T follicular helper cell (primary cell): ENCODE results near the gene CDH13.

Experiments used
- DNase-seq: peaks from one replicate; pipeline ENCODE4 v3.0.0-alpha.2; 2020; ENCODE audit warnings: low read depth

Gene CDH13

DNA sequence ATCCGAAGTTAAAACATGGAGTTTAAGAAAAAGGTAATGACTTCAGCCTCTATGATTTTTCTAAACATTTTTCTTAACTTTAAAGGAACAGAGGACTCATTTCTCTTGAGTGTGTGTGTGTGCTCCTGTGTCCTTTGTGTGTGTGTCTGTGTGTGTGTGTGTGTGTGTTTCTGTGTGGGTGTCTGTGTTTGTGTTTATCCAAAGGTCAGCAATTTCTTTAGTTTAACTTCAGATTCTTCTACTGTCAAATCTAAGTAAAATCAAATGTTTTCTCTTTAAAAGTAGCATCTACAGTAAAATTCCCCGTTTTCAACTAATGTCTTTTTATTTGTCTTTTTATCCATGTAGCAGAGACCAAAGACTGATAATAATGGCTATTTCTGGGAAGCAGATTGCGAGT lies 1212.8 kb downstream of the CDH13 start:
- DNase-seq = no peak

DNA sequence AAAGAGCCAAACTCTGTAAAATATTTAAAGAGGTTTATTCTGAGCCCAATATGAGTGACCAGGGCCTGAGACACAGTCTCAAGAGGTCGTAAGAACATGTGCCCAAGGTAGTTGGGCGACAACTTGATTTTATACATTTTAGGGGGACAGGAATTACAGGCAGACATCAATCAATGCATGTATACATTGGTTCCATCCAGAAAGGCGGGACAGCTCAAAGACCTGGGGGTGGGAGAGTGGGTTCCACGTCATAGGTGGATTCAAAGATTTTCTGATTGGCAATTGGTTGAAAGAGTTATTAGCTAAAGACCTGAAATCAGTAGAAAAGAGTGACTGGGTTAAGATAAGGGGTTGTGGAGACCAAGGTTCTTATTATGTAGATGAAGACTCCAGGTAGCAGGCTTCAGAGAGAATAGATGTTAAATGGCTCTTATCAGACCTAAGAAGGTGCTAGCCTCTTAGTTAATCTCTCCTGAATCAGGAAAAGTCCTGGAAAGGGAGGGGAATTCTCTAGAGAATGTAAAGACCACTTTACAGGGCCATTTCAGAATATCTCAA lies 1213.4 kb downstream of the CDH13 start:
- DNase-seq = no peak

DNA sequence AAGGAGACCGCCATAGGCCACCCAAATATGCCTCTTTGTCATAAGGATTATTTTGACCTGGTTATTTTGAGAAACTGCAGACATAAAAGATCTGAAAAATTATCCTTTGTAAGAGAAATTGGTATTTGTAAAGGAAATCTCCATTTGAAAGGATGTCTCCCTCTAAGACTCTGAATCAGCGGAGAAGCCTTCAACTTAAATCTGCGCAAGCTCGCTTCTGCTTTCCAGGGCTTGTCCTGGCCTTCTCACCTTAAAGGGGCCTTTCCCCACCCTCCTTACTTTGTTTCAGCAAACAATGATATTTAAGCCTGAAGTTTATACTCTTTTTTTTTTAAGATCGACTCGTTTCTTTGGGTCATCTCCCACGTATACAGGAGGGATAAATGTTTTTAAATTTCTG lies 1215.5 kb downstream of the CDH13 start:
- DNase-seq = no peak

DNA sequence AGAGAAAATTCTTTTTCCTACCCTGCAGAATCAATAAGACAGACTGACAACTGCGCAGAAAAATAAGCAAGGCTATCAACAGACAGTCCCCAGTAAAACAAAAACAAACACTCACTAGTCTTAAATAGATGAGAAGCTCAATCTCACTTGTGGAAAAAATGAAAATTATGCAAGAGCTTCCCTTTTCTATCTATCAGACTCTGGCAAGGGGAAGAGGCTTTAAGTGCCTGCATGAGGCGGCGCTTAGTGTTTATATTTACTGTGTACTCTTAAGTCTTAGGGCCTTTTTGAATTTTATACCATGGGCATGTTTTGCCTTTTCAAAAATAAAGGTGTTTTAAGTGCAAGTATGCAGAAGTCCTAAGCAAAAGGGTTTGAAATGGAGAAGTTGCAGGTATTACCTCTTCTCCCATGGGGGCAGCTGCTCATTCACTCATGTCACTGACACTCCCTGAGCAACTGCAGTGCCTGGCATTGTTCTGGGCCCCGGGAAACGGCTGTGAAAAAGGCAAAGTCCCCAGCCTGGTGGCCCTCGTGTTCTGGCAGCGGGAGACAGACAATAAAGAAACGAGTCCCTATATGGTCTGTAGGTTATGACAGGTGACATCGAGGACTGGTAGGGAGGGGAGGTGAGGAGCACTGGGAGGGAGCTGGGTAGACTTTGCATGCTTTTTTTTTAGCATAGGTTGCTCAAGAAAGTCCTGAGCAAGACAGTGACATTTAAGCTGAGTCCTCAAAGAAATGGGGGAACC lies 1216.2 kb downstream of the CDH13 start:
- no peak for DNase-seq

DNA sequence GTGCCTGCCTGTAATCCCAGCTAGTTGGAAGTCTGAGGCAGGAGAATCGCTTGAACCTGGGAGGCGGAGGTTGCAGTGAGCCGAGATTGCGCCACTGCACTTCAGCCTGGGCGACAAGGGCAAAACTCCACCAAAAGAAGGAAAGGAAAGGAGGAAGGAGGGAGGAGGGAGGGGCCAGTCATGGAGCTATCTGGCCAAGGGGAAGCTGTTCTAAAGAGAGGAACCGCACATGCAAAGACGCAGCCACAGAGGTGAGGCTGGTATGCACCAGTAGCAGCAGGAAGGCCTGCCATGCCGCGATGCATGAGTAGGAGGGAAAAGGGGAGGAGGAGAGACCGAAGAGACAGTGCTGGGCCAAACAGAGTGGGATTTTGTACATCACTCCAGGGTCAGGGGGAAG lies 1216.9 kb downstream of the CDH13 start:
- DNase-seq = no peak

DNA sequence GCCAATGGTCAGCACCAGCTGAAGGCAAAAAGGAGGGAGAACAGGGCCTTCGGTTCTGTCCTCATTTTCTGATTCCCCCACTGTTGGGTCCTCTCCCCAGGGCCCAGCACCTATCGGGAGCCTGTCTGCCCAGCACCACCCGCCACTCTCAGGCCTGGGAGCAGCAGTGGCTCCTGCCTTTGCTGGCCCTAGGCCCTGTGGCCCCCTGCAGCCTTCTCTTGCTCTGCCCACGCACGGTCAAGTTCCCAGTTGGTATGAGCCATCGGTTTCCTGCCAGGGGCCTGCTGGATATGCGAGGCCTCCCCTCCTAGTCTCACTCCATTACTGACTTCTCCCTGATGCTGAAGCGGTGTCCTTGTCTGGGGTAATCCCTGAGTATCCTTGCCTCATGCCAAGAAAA lies 1218.5 kb downstream of the CDH13 start:
- DNase-seq = no peak

DNA sequence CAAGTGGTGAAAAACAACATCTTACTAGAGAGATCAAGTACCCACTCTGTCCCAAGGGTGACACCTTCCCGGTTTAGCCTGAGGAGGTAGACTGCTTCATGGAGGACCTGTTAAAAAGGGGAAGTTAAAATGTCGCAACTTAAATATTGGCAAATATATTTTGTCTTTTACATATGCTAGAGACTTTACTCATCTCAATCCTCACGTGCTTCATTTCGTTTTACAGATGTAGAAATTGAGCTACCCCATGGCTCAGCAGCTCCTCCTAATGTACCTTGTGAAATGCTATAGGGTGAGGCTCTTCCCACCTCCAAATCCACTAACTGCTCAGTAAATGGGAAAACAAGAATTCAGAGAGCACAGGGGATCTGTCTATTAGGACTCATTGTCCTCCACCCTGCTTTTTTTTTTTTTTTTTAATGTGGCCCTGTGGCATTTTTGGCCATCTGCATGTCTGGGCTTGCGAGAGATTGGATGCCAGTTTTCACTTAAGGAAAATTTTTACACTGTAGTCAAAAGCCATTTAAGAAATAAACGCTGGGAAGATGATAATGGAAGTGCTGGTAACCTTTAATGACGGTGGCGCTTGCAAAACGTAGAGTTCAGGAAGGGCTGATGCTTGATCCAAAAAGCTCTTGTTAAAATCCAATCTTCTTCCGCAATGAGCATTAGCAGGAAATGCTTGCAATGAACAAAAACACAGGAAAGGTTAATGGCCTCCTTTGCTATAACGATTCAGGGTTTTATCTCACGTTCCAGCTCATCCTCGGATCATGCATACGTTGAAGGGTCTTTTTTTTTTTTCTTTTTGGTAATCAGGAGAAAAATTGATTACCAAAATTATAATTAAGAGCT lies 1220.8 kb downstream of the CDH13 start:
- DNase-seq = no peak

DNA sequence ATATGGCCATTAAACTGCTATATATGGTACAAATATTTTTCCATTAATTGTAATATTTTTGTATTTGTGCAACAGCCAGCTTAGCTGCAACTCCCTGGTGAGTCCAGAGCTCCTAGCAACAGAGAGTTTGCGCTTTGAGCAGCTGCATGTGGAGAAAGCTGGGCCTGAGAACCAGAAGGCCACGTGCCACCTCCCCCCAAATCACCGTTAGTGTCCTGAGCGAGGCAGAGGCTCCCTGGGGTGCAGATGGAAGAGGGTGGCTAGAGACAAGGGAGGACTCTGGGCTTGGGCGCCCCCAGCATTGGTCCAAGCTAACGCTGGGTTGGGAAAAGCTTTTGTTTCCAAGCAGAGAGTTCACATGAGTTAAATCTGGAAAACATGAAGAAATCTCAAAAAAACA lies 1222.7 kb downstream of the CDH13 start:
- no peak for DNase-seq
